ENCODE measurements around the gene TANGO2. TPM values are rescaled to one million over a fixed set of nuclear protein-coding genes. Genes with fewer than 3 reads are reported as not detected.

TANGO2 gene
- total and polyA plus RNA-seq, 4 donors = 20.7 to 48.8 (median 34.1) TPM

- Histone ChIP-seq H3K4me1 (ENCODE audit: control insufficient read depth in 5 of 5, insufficient read depth in 5 of 5, low read length in 5 of 5) (no peaks in the 10 kb centered on the region), H3K36me3 (ENCODE audit: control insufficient read depth in 4 of 4, insufficient read depth in 4 of 4, low read length in 4 of 4) (peaks cover 34 to 44% (median 40%) of the 10 kb centered on the region in 4 donors), H3K27ac (ENCODE audit: low read depth in 1 of 2, low read length in 1 of 2) (no peak overlapping the region), H3K9me3 (ENCODE audit: control insufficient read depth in 4 of 4, insufficient read depth in 3 of 4, low read length in 3 of 4) (peaks cover 0 to 9% (median 1%) of the 10 kb centered on the region in 4 donors), H3K4me3 (no peak overlapping the region), H3K27me3 (ENCODE audit: control insufficient read depth in 3 of 3, insufficient read depth in 3 of 3, low read length in 2 of 3) (no peaks in the 10 kb centered on the region), H3K9ac (ENCODE audit: insufficient read depth in 1 of 2, low read length in 2 of 2) (no peak overlapping the region)
- no peak for TF ChIP-seq CTCF (IDR thresholded peaks at IDR 0.05; ENCODE audit: control extremely low read depth, extremely low read depth)
- WGBS, 2 donors = 91 to 95% methylated on average over 6 of the region's 6 CpGs
- ATAC-seq (ENCODE audit: insufficient read depth, low FRiP score) = no peak
- no peak for DNase-seq
Measured at GRCh38 chr22:20099099-20099711, 78.3 kb downstream of the TANGO2 start.

GRCh38 chr22:20101638-20102037 lies 80.7 kb downstream of the TANGO2 start:
- no peaks in the 10 kb centered on the region for H3K4me1 ChIP-seq (ENCODE audit: control insufficient read depth in 5 of 5, insufficient read depth in 5 of 5, low read length in 5 of 5)
- TF ChIP-seq CTCF (IDR thresholded peaks at IDR 0.05; ENCODE audit: control extremely low read depth, extremely low read depth) = no peak
- H3K36me3 ChIP-seq (ENCODE audit: control insufficient read depth in 4 of 4, insufficient read depth in 4 of 4, low read length in 4 of 4) = peaks cover 16 to 53% (median 28%) of the 10 kb centered on the region in 4 donors
- H3K9ac ChIP-seq (ENCODE audit: insufficient read depth in 1 of 2, low read length in 2 of 2) = no peak overlapping the region
- DNase-seq (no peak), ATAC-seq (ENCODE audit: insufficient read depth, low FRiP score) (no peak)
- no peak overlapping the region for H3K4me3 ChIP-seq
- peaks cover 0 to under 1% (median 0%) of the 10 kb centered on the region in 4 donors for H3K9me3 ChIP-seq (ENCODE audit: control insufficient read depth in 4 of 4, insufficient read depth in 3 of 4, low read length in 3 of 4)
- no peak overlapping the region for H3K27ac ChIP-seq (ENCODE audit: low read depth in 1 of 2, low read length in 1 of 2)
- WGBS, 2 donors = 67 to 80% methylated on average over 8 of the region's 8 CpGs
- no peaks in the 10 kb centered on the region for H3K27me3 ChIP-seq (ENCODE audit: control insufficient read depth in 3 of 3, insufficient read depth in 3 of 3, low read length in 2 of 3)

- Histone ChIP-seq H3K36me3 (ENCODE audit: control insufficient read depth in 4 of 4, insufficient read depth in 4 of 4, low read length in 4 of 4) (peaks cover 16 to 60% (median 30%) of the 10 kb centered on the region in 4 donors), H3K9ac (ENCODE audit: insufficient read depth in 1 of 2, low read length in 2 of 2) (no peak overlapping the region), H3K9me3 (ENCODE audit: control insufficient read depth in 4 of 4, insufficient read depth in 3 of 4, low read length in 3 of 4) (no peaks in the 10 kb centered on the region), H3K4me1 (ENCODE audit: control insufficient read depth in 5 of 5, insufficient read depth in 5 of 5, low read length in 5 of 5) (no peaks in the 10 kb centered on the region), H3K4me3 (no peak overlapping the region), H3K27ac (ENCODE audit: low read depth in 1 of 2, low read length in 1 of 2) (no peak overlapping the region), H3K27me3 (ENCODE audit: control insufficient read depth in 3 of 3, insufficient read depth in 3 of 3, low read length in 2 of 3) (no peaks in the 10 kb centered on the region)
- no peak for ATAC-seq (ENCODE audit: insufficient read depth, low FRiP score)
- DNase-seq = no peak
- TF ChIP-seq CTCF (IDR thresholded peaks at IDR 0.05; ENCODE audit: control extremely low read depth, extremely low read depth) = no peak
- WGBS, 2 donors = 94 to 95% methylated on average over 12 of the region's 12 CpGs
Measured at GRCh38 chr22:20102203-20102780, 81.4 kb downstream of the TANGO2 start.
